Kidney (tissue), 14 donors: Measurements from ENCODE around the gene CDYL2. TPM values are rescaled to one million over a fixed set of nuclear protein-coding genes. Genes with fewer than 3 reads are reported as not detected.

Source experiments
- DNase-seq, 5 donors: peaks; one replicate each; pipeline ENCODE4 v3.0.0-alpha.2; 2013 to 2020
- FAIRE-seq: peaks from 2 replicates; lab custom pipeline; 2012; peaks lifted over from hg19 to GRCh38; lab: Jason Lieb, UNC
- H3K27ac ChIP-seq, 2 donors: one replicate each; pipeline ENCODE4 v1.7.0; 2013; ENCODE audit warnings: low read depth in 2 of 2, low read length in 2 of 2, inconsistent platforms in 1 of 2
- H3K27me3 ChIP-seq: one replicate; pipeline ENCODE4 v1.7.1; 2013; ENCODE audit warnings: low read length, inconsistent platforms; ENCODE audit not compliant: control insufficient read depth, insufficient read depth
- H3K36me3 ChIP-seq, 3 donors: one replicate each; pipeline versions ENCODE4 v1.7.0 to v1.7.1; 2013; ENCODE audit warnings: low read length in 3 of 3, control low read depth in 1 of 3, inconsistent platforms in 1 of 3; ENCODE audit not compliant: insufficient read depth in 3 of 3, control insufficient read depth in 2 of 3
- H3K4me1 ChIP-seq, 3 donors: one replicate each; pipeline versions ENCODE4 v1.7.0 to v1.7.1; 2013; ENCODE audit warnings: low read length in 3 of 3, inconsistent platforms in 1 of 3, low read depth in 1 of 3; ENCODE audit not compliant: control insufficient read depth in 2 of 3, insufficient read depth in 2 of 3
- H3K4me3 ChIP-seq, 3 donors: one replicate each; pipeline versions ENCODE4 v1.7.0 to v1.8.1; 2013; ENCODE audit warnings: low read length in 3 of 3, control low read depth in 1 of 3, inconsistent platforms in 1 of 3
- H3K9ac ChIP-seq, 3 donors: one replicate each; pipeline versions ENCODE4 v1.7.0 to v1.7.1; 2013; ENCODE audit warnings: low read length in 3 of 3, control low read depth in 1 of 3, inconsistent platforms in 1 of 3
- H3K9me3 ChIP-seq, 3 donors: one replicate each; pipeline versions ENCODE4 v1.7.0 to v1.7.1; 2013; ENCODE audit warnings: low read length in 3 of 3, control low read depth in 1 of 3, inconsistent platforms in 1 of 3; ENCODE audit not compliant: control insufficient read depth in 2 of 3, insufficient read depth in 1 of 3
- intact Hi-C: fragments of 100-400 bp; cut with DNase I; formaldehyde crosslinking; loops from one replicate; pipeline ENCODE4 v1.11.1; 2022
- polyA plus RNA-seq: library from polyadenylated mRNA; stranded (reverse); fragments of 350-450 nt; fragmentation: Illumina TruSeq; extraction: RNeasy Lipid Tissue Mini Kit (QIAGEN cat#74804); gene quantifications from one replicate; pipeline ENCODE4 v1.2.3, GENCODE V29; 2014; ENCODE audit warnings: low read depth, low replicate concordance; ENCODE audit not compliant: insufficient read depth
- total RNA-seq: library from RNA; stranded (reverse); fragmentation: NEBNext Ultra II Directional; extraction: Animal tissue kit (Norgen Biotek cat#: 25700); gene quantifications from one replicate; pipeline ENCODE4 v1.2.1, GENCODE V29; 2021
- TF ChIP-seq, protein P1 (sequence below): IDR thresholded peaks from 3 replicates; pipeline ENCODE4 v1.5.1; 2012; ENCODE audit warnings: mild to moderate bottlenecking, moderate library complexity, borderline replicate concordance; ENCODE audit not compliant: insufficient read depth; ENCODE audit errors: extremely low read depth
- donor health status: control.
- donor health status: control.
- donor health status: control.
- donor health status: control.
- donor health status: control.
- donor health status: DM: yes; HTN: yes; CAD: no.
- donor health status: Normal renal cell carcinoma (clear cell type).

Gene CDYL2
- total and polyA plus RNA-seq, 2 donors from 2014 or later, result 2.6 to 27.3 TPM

GRCh38 chr16:80585764-80586163 is 218.6 kb downstream of the CDYL2 start:
- H3K27me3 ChIP-seq, result no peaks in the 10 kb centered on the region
- intact Hi-C loops, result no loop called here
- H3K4me1 ChIP-seq, result no peaks in the 10 kb centered on the region
- FAIRE-seq (no peak), DNase-seq (peak in 1 of 5 donors; percentile 8)
- peaks cover 0 to 5% (median 0%) of the 10 kb centered on the region in 3 donors for H3K9me3 ChIP-seq
- H3K36me3 ChIP-seq, result no peaks in the 10 kb centered on the region
- no peak overlapping the region for H3K9ac ChIP-seq
- no peak overlapping the region for H3K27ac ChIP-seq
- TF ChIP-seq, protein P1, sequence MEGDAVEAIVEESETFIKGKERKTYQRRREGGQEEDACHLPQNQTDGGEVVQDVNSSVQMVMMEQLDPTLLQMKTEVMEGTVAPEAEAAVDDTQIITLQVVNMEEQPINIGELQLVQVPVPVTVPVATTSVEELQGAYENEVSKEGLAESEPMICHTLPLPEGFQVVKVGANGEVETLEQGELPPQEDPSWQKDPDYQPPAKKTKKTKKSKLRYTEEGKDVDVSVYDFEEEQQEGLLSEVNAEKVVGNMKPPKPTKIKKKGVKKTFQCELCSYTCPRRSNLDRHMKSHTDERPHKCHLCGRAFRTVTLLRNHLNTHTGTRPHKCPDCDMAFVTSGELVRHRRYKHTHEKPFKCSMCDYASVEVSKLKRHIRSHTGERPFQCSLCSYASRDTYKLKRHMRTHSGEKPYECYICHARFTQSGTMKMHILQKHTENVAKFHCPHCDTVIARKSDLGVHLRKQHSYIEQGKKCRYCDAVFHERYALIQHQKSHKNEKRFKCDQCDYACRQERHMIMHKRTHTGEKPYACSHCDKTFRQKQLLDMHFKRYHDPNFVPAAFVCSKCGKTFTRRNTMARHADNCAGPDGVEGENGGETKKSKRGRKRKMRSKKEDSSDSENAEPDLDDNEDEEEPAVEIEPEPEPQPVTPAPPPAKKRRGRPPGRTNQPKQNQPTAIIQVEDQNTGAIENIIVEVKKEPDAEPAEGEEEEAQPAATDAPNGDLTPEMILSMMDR, result no peak
- no peak overlapping the region for H3K4me3 ChIP-seq

DNA sequence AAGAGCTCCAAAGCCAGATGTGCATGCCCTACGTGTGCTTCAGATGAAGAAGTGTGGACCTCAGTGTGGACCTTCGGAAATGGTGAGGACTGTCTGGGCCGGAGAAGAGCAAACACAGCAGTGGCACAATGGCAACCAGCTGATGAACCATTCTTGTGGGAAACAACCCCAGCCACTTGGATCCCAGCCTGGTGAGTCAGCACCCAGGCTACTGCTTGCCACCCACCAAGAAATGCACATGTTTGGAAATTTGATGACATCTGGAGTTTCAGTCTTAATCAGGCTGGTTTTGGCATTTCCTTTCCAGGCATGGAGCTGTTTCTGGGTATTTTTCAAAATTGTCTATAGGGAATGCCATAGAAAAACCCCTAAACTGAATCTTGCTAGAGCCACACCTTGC is 220.9 kb downstream of the CDYL2 start:
- FAIRE-seq (no peak), DNase-seq (no peak)
- Histone ChIP-seq H3K4me1 (no peaks in the 10 kb centered on the region), H3K36me3 (no peaks in the 10 kb centered on the region), H3K27me3 (no peaks in the 10 kb centered on the region), H3K27ac (no peak overlapping the region), H3K9ac (no peak overlapping the region), H3K9me3 (peaks cover 0 to 5% (median 0%) of the 10 kb centered on the region in 3 donors), H3K4me3 (no peak overlapping the region)
- intact Hi-C loops, result no loop called here
- TF ChIP-seq, protein P1, result no peak

DNA sequence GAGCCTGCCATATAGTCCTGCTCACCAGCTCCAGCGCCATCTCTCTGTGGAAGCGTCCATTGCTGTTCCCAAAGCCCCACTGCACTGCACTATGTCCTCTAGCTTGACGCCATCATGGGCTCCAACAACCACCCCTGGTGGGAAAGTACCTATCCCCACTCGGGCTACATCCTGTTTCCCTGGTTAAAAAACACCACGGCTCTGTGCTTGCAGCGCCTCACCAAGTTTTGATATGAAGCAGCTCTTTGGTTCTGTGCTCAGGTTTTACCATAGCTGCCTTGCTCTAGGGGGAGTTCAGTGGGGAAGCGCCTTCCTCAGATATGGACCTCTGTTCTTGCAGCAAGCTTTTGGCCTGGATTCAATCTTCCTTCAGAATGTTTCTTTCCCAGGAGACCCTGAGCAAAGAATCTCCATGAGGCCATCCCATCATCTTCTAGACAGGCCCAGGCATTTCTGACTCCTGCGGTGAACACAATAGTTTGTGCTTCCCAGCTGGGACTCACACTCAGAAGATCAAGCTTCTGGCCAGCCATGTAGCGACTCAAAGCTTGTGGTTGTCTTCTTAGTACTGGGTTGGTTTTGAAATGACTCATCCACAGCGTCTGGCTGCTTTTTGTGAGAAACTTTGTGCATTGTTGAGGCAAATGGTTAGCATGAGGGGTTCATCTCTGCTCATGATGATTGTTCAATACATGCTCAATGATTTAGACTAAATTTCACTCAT is 224.1 kb downstream of the CDYL2 start:
- Histone ChIP-seq H3K9me3 (peaks cover 0 to 3% (median 0%) of the 10 kb centered on the region in 3 donors), H3K9ac (no peak overlapping the region), H3K4me3 (no peak overlapping the region), H3K4me1 (no peaks in the 10 kb centered on the region), H3K36me3 (no peaks in the 10 kb centered on the region), H3K27ac (no peak overlapping the region), H3K27me3 (no peaks in the 10 kb centered on the region)
- intact Hi-C loops, result no loop called here
- TF ChIP-seq, protein P1, result no peak
- no peak for DNase-seq
- no peak for FAIRE-seq
